PC-3 (cell line): ENCODE data around the gene UNC93A.
"Not testable (repeated sequence)": the region's sequence is repeated elsewhere in the genome, so short reads cannot be mapped to it uniquely, and the experiment has no call there.

Experiments used
- EZH2 ChIP-seq: fragments of 300-600 bp; sonication (generic); IDR thresholded peaks from one replicate; pipeline ENCODE4 v1.6.1; 2017; ENCODE audit warnings: antibody characterized with exemption, mild to moderate bottlenecking, low read length; ENCODE audit not compliant: unreplicated experiment
- EZH2phosphoT487 ChIP-seq: fragments of 300-600 bp; sonication (generic); IDR thresholded peaks from 2 replicates; pipeline ENCODE4 v1.6.1; 2018; ENCODE audit warnings: mild to moderate bottlenecking, antibody characterized with exemption, low read length, borderline replicate concordance
- TF ChIP-seq, protein P1 (sequence below): fragments of 300-600 bp; sonication (generic); conservative IDR thresholded peaks from 2 replicates; pipeline ENCODE4 v1.5.1; 2017; ENCODE audit warnings: antibody characterized with exemption, low read depth, mild to moderate bottlenecking, low read length

DNA sequence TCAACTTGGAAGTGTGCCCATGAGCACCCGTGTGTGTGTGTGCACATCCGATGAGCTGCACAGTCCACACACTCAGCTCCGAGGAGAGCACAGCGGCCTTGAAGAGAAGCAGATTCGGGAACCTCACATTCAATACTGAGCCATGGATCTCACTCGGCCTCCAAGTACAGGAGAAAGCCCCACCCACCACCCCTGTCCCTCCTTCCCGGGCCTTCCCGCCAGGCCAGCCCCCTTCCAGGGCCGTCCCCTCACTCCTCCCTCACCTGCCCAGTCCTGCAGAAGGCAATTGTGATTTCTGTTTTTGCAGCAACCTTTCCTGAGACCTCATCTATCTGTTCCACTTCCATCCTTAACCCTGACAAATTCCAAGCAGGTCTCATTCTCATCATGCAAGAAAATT lies 30.1 kb downstream of the UNC93A start:
- TF ChIP-seq EZH2, EZH2phosphoT487: not testable (repeated sequence)
- TF ChIP-seq, protein P1, sequence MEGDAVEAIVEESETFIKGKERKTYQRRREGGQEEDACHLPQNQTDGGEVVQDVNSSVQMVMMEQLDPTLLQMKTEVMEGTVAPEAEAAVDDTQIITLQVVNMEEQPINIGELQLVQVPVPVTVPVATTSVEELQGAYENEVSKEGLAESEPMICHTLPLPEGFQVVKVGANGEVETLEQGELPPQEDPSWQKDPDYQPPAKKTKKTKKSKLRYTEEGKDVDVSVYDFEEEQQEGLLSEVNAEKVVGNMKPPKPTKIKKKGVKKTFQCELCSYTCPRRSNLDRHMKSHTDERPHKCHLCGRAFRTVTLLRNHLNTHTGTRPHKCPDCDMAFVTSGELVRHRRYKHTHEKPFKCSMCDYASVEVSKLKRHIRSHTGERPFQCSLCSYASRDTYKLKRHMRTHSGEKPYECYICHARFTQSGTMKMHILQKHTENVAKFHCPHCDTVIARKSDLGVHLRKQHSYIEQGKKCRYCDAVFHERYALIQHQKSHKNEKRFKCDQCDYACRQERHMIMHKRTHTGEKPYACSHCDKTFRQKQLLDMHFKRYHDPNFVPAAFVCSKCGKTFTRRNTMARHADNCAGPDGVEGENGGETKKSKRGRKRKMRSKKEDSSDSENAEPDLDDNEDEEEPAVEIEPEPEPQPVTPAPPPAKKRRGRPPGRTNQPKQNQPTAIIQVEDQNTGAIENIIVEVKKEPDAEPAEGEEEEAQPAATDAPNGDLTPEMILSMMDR = not testable (repeated sequence)
